B cell (primary cell): Measurements from ENCODE around the gene PTPRG.

ENCODE experiments used
- EZH2 ChIP-seq: IDR thresholded peaks from 2 replicates; pipeline ENCODE4 v1.6.1; 2012; ENCODE audit warnings: borderline replicate concordance, low read depth, mild to moderate bottlenecking, moderate library complexity, low read length; ENCODE audit not compliant: insufficient read depth, poor library complexity, severe bottlenecking
- TF ChIP-seq, protein P1 (sequence below): fragments of 200-600 bp; IDR thresholded peaks from one replicate; pipeline ENCODE4 v1.8.0; 2022; ENCODE audit warnings: antibody characterized with exemption, mild to moderate bottlenecking

DNA sequence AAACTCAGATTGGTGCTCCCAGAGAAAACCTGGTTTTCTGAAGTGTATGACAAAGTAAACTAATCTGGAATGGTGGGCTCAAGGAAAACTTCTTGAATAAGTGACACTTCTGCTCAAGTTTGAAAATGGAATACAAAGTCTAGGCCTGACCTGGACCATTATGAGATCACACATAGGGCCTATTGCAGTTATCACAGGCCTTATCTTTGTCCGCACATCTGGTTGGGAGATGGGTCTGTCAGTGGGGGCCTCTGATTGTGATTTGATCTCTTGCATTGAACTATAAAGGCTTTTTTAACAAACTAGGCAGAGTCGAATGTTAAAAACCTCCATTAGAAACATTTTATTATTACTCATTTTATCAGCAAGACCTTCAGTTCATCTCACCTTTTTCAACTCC is 405.6 kb downstream of the PTPRG start:
- TF ChIP-seq, protein P1, sequence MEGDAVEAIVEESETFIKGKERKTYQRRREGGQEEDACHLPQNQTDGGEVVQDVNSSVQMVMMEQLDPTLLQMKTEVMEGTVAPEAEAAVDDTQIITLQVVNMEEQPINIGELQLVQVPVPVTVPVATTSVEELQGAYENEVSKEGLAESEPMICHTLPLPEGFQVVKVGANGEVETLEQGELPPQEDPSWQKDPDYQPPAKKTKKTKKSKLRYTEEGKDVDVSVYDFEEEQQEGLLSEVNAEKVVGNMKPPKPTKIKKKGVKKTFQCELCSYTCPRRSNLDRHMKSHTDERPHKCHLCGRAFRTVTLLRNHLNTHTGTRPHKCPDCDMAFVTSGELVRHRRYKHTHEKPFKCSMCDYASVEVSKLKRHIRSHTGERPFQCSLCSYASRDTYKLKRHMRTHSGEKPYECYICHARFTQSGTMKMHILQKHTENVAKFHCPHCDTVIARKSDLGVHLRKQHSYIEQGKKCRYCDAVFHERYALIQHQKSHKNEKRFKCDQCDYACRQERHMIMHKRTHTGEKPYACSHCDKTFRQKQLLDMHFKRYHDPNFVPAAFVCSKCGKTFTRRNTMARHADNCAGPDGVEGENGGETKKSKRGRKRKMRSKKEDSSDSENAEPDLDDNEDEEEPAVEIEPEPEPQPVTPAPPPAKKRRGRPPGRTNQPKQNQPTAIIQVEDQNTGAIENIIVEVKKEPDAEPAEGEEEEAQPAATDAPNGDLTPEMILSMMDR: no peak
- TF ChIP-seq EZH2: no peak
